GM12865 (cell line): ENCODE results near the gene RPL3.
A peak's percentile ranks its signal among the peaks of the same experiment; 100 is the strongest.
"Not testable (repeated sequence)": the region's sequence is repeated elsewhere in the genome, so short reads cannot be mapped to it uniquely, and the experiment has no call there.

Source experiments
- DNase-seq: peaks from one replicate; pipeline ENCODE4 v3.0.0; 2010; ENCODE audit warnings: low read depth
- H3K4me3 ChIP-seq: 2 replicates; pipeline ENCODE4 v1.5.1; 2011; ENCODE audit warnings: mild to moderate bottlenecking, low read depth, low read length, control low read depth
- CTCF ChIP-seq: IDR thresholded peaks from 2 replicates; pipeline ENCODE4 v1.5.1; 2011; ENCODE audit warnings: low read length, control low read depth, low read depth, inconsistent platforms; ENCODE audit not compliant: insufficient read depth; ENCODE audit errors: missing control alignments

Gene RPL3

GRCh38 chr22:39327995-39328754 lies 8.8 kb upstream of the RPL3 start:
- no peak overlapping the region for H3K4me3 ChIP-seq
- DNase-seq: no peak
- no peak for TF ChIP-seq CTCF

DNA sequence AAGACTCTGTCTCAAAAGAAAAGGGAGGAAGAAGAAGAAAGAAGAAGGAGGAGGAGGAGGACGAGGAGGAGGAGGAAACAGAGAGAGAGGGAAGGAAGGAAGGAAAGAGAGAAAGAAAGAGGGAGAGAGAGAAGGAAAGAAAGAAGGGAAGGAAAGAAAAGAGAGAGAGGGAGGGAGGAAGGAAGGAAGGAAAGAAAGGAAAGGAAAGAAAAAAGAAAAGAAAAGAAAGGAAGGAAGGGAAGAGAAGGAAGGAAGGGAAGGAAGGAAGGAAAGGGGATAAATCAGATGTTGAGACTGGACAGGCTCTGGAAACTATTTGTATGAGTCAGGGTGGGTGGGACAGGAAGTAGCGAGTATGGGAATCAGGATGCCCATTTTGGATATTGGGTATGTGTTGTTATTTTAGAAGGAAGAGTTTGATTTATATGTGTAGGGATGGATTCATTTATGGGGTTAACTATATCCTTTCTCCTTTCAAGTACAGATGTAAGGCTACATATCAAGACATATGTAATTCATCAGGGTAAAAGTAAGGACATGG lies 6.0 kb upstream of the RPL3 start:
- no peak for DNase-seq
- no peak overlapping the region for H3K4me3 ChIP-seq
- TF ChIP-seq CTCF: no peak

DNA sequence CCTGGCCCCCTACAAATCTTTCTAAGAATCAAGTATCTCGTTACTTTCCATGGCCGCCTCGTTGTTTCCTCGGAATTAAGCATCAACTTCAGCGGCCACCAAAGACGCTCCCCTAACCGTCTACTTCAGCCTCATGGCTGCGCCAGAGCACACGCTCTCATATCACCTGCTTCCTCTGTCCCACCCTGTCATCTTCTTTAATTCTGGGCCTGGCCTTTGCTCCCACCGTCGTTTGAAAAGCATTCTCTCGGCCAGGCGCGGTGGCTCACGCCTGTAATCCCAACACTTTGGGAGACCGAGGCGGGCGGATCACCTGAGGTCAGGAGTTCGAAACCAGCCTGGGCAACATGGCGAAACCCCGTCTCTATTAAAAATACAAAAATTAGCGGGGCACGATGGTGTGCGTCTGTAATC lies 1.2 kb upstream of the RPL3 start:
- H3K4me3 ChIP-seq: peak overlapping the region; percentile 93
- not testable (repeated sequence) for DNase-seq

DNA sequence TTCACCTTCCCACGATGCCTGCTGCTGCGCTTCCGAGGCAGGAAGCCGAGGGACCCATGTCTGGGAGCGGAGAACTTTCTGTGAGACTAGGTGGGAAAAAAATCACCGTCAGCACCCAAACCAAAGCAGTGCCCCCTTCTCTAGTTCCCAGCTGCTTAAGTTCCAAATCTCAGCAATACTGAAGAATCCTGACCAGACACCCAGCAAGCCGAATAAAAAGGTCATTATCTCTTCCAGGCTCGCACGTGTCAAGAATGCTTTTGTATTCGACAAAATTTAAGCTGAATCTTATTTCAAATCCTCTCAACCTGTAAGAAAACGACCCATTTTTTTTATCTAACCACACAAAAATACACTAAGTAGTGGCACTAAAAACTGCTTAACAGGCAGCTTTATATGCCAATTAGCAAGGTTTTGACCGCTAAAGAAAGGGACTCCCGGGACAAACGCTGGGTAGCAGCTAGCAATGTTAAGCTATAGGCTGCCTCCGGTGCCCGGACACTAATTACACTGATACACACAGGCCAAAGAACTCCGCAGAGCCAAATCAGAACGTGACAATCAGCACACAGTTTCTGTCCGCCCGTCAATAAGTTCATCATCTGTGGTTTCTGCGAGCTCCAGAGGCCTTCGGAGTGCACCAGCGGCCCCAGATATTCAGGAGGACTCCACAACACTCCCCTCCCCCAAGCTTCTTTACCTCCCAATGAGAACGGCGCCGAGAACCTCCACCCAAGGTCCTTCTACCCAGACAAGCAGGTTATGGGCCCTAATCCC lies 728 bp downstream of the RPL3 start:
- DNase-seq: no peak

DNA sequence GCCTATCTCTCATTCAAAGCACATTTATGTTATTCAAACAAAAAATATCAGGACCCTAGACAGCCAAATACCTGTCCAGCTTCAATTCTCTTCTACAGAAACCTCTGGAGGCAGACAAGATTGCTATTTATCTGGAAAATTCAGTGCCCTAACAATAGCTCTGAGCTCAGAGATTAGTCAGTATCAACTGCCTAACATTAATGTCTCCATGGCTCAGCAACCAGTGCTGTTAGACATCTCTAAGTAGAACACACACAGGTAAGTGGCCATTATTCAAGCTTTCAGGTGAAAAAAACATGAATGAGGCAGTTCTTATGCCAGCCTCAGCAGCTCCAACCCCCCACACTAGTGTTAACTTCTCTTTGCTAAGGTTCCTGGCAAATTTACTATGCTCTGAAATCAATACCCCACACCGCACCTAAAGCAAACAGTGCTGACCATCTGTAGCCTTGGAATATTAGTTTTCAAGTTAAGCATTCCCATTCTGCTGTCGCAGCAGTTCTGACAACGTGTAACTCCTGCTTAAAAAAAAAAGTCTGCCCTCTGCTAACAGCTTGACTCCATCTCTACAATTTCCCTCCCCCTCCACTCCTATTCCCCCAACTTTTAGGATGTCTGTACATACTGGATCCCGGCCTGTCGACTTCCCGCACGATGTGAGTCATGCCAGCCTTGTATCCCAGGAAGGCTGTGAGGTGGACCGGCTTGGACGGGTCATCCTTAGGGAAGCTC lies 1.5 kb downstream of the RPL3 start:
- peak overlapping the region; percentile 93 for H3K4me3 ChIP-seq
- TF ChIP-seq CTCF: no peak
- no peak for DNase-seq

More for the DNA sequence above, 728 bp downstream of the RPL3 start:
- no peak for TF ChIP-seq CTCF
- H3K4me3 ChIP-seq: peak overlapping the region; percentile 93

DNA sequence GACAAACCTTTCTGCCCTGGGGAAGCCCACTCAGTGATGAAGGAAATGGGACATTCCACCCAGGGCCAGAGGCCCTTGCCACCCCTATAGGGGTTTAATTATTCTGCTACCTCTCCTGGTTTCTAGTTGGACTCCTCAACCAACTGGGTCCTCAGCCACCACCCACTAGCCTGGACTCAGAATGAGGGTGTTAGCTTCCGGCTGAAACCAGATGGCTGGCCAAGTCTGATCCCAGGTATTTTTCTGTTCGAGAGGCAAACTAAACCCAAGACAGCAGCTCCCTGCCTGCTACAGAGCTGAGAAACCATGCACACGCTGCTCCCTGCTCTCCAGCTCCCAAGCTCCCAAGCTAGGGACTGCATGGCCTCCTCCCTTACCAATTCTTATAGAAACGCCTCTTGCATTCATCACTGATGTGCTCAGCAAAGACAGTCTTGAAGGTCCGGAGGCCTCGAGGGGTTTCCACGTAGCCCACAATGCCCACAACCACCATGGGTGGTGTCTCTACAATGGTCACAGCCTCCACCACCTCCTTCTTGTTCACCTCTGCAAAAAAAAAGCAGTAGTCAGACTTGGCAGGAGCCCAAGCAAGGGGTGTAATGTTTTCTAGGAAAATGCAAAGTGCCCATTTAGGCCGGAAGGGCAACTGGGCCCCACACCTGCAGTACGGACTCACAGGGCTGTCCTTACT lies 2.2 kb downstream of the RPL3 start:
- peak overlapping the region; percentile 93 for H3K4me3 ChIP-seq
- DNase-seq: peak; percentile 64
- TF ChIP-seq CTCF: no peak
